Duodenal mucosa (tissue), 2 donors: ENCODE data around the gene TEX30.

Experiments used
- H3K27ac ChIP-seq: one replicate; pipeline ENCODE4 v1.7.0; 2013; ENCODE audit warnings: low read depth, low read length
- H3K27me3 ChIP-seq, 2 donors: one replicate each; pipeline ENCODE4 v1.7.0; 2013; ENCODE audit warnings: low read length in 2 of 2, control low read depth in 1 of 2; ENCODE audit not compliant: insufficient read depth in 2 of 2, control insufficient read depth in 1 of 2
- H3K36me3 ChIP-seq, 2 donors: one replicate each; pipeline ENCODE4 v1.7.0; 2013; ENCODE audit warnings: low read length in 2 of 2, control low read depth in 1 of 2; ENCODE audit not compliant: insufficient read depth in 2 of 2, control insufficient read depth in 1 of 2
- H3K4me1 ChIP-seq, 2 donors: one replicate each; pipeline ENCODE4 v1.7.0; 2013; ENCODE audit warnings: low read length in 2 of 2, control low read depth in 1 of 2; ENCODE audit not compliant: insufficient read depth in 2 of 2, control insufficient read depth in 1 of 2
- H3K4me3 ChIP-seq, 2 donors: one replicate each; pipeline ENCODE4 v1.7.0; 2013; ENCODE audit warnings: low read length in 2 of 2, low read depth in 1 of 2
- H3K9ac ChIP-seq, 2 donors: one replicate each; pipeline ENCODE4 v1.7.0; 2013; ENCODE audit warnings: low read length in 2 of 2, low read depth in 1 of 2
- H3K9me3 ChIP-seq, 2 donors: one replicate each; pipeline ENCODE4 v1.7.0; 2013; ENCODE audit warnings: low read length in 2 of 2, control low read depth in 1 of 2; ENCODE audit not compliant: control insufficient read depth in 1 of 2

Gene TEX30

GRCh38 chr13:102724923-102725322 lies 48.7 kb downstream of the TEX30 start:
- H3K27me3 ChIP-seq = no peaks in the 10 kb centered on the region
- no peak overlapping the region for H3K4me3 ChIP-seq
- H3K36me3 ChIP-seq = no peaks in the 10 kb centered on the region
- H3K4me1 ChIP-seq = no peaks in the 10 kb centered on the region
- no peaks in the 10 kb centered on the region for H3K9me3 ChIP-seq
- H3K27ac ChIP-seq = no peak overlapping the region
- H3K9ac ChIP-seq = no peak overlapping the region

GRCh38 chr13:102721800-102722231 lies 51.8 kb downstream of the TEX30 start:
- no peak overlapping the region for H3K27ac ChIP-seq
- H3K36me3 ChIP-seq = no peaks in the 10 kb centered on the region
- no peaks in the 10 kb centered on the region for H3K9me3 ChIP-seq
- no peak overlapping the region for H3K4me3 ChIP-seq
- no peaks in the 10 kb centered on the region for H3K4me1 ChIP-seq
- no peak overlapping the region for H3K9ac ChIP-seq
- no peaks in the 10 kb centered on the region for H3K27me3 ChIP-seq

- H3K27ac ChIP-seq = no peak overlapping the region
- no peak overlapping the region for H3K9ac ChIP-seq
- no peaks in the 10 kb centered on the region for H3K4me1 ChIP-seq
- H3K9me3 ChIP-seq = no peaks in the 10 kb centered on the region
- no peak overlapping the region for H3K4me3 ChIP-seq
- H3K36me3 ChIP-seq = no peaks in the 10 kb centered on the region
- no peaks in the 10 kb centered on the region for H3K27me3 ChIP-seq
Observed at GRCh38 chr13:102718746-102719145, 54.8 kb downstream of the TEX30 start.
